Caco-2 (cell line): ENCODE results near the gene COL20A1. TPM values are rescaled to one million over a fixed set of nuclear protein-coding genes. Genes with fewer than 3 reads are reported as not detected.

Experiments used
- BruUV-seq: library from RNA; stranded (reverse); fragments of 400-500 nt; replicated peaks from 2 replicates; lab custom pipeline; 2021; lab: Mats Ljungman, UMichigan
- CTCF ChIA-PET: fragments of 300-600 bp; sonication (Branson Sonifier 250); formaldehyde crosslinking; loops from one replicate; lab custom pipeline; 2022; ENCODE audit warnings: antibody characterized with exemption; lab: Charles Lee
- POLR2A ChIA-PET: fragments of 300-600 bp; sonication (Branson Sonifier 250); formaldehyde crosslinking; loops from one replicate; lab custom pipeline; 2022; ENCODE audit warnings: antibody characterized with exemption; lab: Charles Lee
- DNase-seq, 2 experiments: peaks; one replicate each; pipeline versions ENCODE4 v3.0.0 to v3.0.0-alpha.2; 2020 to 2022
- H3K27me3 ChIP-seq: replicated peaks from 2 replicates; pipeline ENCODE4 v1.6.0; 2011; ENCODE audit warnings: low read length; ENCODE audit not compliant: control insufficient read depth, insufficient read depth
- H3K36me3 ChIP-seq: 2 replicates; pipeline ENCODE4 v1.5.1; 2011; ENCODE audit warnings: low read length; ENCODE audit not compliant: control insufficient read depth, insufficient read depth
- H3K4me1 ChIP-seq: fragments of 250-450 bp; sonication (Bioruptor Pico); 2 replicates; pipeline ENCODE4 v1.5.1; 2020; ENCODE audit warnings: mild to moderate bottlenecking
- H3K4me3 ChIP-seq: 2 replicates; pipeline ENCODE4 v1.5.1; 2011; ENCODE audit warnings: low read depth, mild to moderate bottlenecking, control low read depth, low read length
- H3K9me3 ChIP-seq: fragments of 250-450 bp; sonication (Bioruptor Pico); 2 replicates; pipeline ENCODE4 v1.5.1; 2020; ENCODE audit warnings: mild to moderate bottlenecking, moderate library complexity
- H3K27ac Mint-ChIP-seq: one replicate; pipeline ENCODE4 v1.8.0; 2022; ENCODE audit warnings: mixed read lengths; ENCODE audit not compliant: unreplicated experiment
- H3K27me3 Mint-ChIP-seq: one replicate; pipeline ENCODE4 v1.8.0; 2022; ENCODE audit warnings: mixed read lengths; ENCODE audit not compliant: insufficient read depth, unreplicated experiment
- H3K36me3 Mint-ChIP-seq: one replicate; pipeline ENCODE4 v1.8.0; 2022; ENCODE audit warnings: mild to moderate bottlenecking, mixed read lengths; ENCODE audit not compliant: insufficient read depth, unreplicated experiment
- H3K4me1 Mint-ChIP-seq: one replicate; pipeline ENCODE4 v1.8.0; 2022; ENCODE audit warnings: low read depth, mixed read lengths; ENCODE audit not compliant: unreplicated experiment
- H3K4me3 Mint-ChIP-seq: one replicate; pipeline ENCODE4 v1.8.0; 2022; ENCODE audit warnings: mild to moderate bottlenecking, moderate library complexity, mixed read lengths; ENCODE audit not compliant: unreplicated experiment
- H3K9me3 Mint-ChIP-seq: one replicate; pipeline ENCODE4 v1.8.0; 2022; ENCODE audit warnings: mixed read lengths; ENCODE audit not compliant: unreplicated experiment
- intact Hi-C: fragments of 100-400 bp; cut with micrococcal nuclease; formaldehyde crosslinking; loops from one replicate; pipeline ENCODE4 v1.10.0; 2022; ENCODE audit not compliant: unreplicated experiment
- total RNA-seq: library from RNA; stranded (reverse); gene quantifications from 2 replicates; pipeline ENCODE4 v1.2.3, GENCODE V29; 2022
- TF ChIP-seq, protein P1 (sequence below), 2 experiments: fragments of 200-600 bp in 1 of 2; IDR thresholded peaks; 1 replicate in 1 of 2; 2 replicates in 1 of 2; pipeline versions ENCODE4 v1.5.1 to v1.8.0; 2011 to 2022; ENCODE audit warnings: antibody characterized with exemption in 1 of 2, control low read depth in 1 of 2, inconsistent platforms in 1 of 2, low read depth in 1 of 2, low read length in 1 of 2, mild to moderate bottlenecking in 1 of 2, moderate library complexity in 1 of 2; ENCODE audit not compliant: insufficient read depth in 1 of 2, severe bottlenecking in 1 of 2, unreplicated experiment in 1 of 2

The COL20A1 gene
- total RNA-seq, 1 experiment from 2014 or later, result 0.27 TPM

DNA sequence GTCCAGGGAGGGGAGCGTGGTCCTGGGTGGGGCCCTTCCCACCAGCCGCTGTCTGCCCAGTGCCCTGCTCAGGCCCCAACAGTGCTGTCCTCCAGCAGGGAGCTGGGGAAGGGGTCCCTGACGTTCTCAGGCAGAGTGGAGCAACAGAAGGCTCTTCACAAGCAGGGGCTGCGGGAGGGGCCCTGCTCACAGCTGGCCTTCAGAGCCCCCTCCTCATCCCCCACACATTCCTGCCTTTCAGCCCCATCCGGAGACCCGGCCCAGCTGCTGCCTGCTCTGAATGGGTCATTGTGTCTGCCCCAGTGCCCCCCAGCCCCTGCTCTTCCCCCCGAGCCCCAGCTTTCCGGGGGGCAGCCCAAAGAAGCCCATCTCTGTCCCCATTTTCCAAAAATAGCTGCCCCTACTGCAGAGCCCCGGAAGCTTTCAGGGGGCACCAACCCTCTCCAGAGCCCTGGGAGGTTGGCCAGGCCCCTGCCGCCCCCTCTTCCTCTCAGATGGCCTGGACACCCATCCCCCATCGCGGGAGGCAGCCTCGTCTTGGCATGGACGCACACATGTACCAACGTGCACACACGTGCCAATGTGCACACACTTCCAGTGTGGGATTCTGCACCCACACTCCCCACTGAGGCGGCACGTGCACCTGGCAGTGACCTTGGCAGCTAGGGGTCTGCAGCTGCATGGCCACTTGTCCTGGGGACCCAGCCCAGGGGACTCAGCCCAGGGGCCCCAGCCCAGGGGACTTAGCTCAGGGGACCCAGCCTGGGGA, 3.7 kb downstream of the COL20A1 start:
- Histone ChIP-seq H3K4me1 (0 out of 2 replicates have a peak, but pooled peaks cover 5% of the 10 kb centered on the region), H3K27me3 (no peaks in the 10 kb centered on the region; the same call in 1 of the 2 replicates), H3K9me3 (peaks cover 21% of the 10 kb centered on the region), H3K4me3 (no peak overlapping the region), H3K36me3 (no peaks in the 10 kb centered on the region)
- ChIA-PET CTCF (interaction anchor here (0.6 to 2.8 kb wide), 6 partner anchors 12 to 85 kb away, joined by 3 to 13 read pairs (median 4); no protein-coding TSS in a partner anchor), POLR2A (interaction anchor here (0.5 to 1.3 kb wide), 2 partner anchors 24 to 224 kb away, joined by 7 to 9 read pairs; no protein-coding TSS in a partner anchor)
- intact Hi-C loops, result no loop called here
- no TSS peak for BruUV-seq
- Mint-ChIP-seq H3K27me3 (peaks cover 25% of the 10 kb centered on the region), H3K9me3 (peaks cover 10% of the 10 kb centered on the region), H3K36me3 (peaks cover 28% of the 10 kb centered on the region), H3K4me3 (no peak overlapping the region), H3K4me1 (no peaks in the 10 kb centered on the region), H3K27ac (no peak overlapping the region)
- TF ChIP-seq, protein P1, sequence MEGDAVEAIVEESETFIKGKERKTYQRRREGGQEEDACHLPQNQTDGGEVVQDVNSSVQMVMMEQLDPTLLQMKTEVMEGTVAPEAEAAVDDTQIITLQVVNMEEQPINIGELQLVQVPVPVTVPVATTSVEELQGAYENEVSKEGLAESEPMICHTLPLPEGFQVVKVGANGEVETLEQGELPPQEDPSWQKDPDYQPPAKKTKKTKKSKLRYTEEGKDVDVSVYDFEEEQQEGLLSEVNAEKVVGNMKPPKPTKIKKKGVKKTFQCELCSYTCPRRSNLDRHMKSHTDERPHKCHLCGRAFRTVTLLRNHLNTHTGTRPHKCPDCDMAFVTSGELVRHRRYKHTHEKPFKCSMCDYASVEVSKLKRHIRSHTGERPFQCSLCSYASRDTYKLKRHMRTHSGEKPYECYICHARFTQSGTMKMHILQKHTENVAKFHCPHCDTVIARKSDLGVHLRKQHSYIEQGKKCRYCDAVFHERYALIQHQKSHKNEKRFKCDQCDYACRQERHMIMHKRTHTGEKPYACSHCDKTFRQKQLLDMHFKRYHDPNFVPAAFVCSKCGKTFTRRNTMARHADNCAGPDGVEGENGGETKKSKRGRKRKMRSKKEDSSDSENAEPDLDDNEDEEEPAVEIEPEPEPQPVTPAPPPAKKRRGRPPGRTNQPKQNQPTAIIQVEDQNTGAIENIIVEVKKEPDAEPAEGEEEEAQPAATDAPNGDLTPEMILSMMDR (IDR thresholded peaks at IDR 0.05; ENCODE audit: insufficient read depth in 1 of 2, low read depth in 1 of 2, low read length in 1 of 2, severe bottlenecking in 1 of 2, unreplicated experiment in 1 of 2), result no peak
- DNase-seq, result no peak

DNA sequence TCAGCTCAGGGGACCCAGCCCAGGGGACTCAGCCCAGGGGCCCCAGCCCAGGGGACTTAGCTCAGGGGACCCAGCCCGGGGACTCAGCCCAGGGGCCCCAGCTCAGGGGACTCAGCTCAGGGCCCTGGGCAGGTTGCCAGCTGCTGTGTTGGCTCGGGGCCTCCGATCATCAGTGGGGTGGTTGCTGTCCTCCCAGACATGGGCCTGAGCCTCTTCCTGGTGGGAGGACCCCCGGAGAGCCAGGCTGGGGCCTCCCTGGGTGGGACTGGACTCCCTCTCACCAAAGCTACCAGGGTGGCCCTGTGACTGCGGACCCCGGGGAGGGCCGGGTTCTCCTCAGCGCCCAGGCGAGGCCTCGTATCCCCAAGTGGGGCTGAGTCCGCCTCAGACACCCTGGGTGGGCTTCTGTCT, 4.4 kb downstream of the COL20A1 start:
- POLR2A ChIA-PET, result interaction anchor here (0.6 to 1.3 kb wide), 2 partner anchors 12 to 224 kb away, joined by 3 to 9 read pairs; no protein-coding TSS in a partner anchor
- Mint-ChIP-seq H3K9me3 (peaks cover 14% of the 10 kb centered on the region), H3K27ac (no peak overlapping the region), H3K4me3 (no peak overlapping the region), H3K27me3 (peaks cover 30% of the 10 kb centered on the region), H3K4me1 (no peaks in the 10 kb centered on the region), H3K36me3 (peaks cover 21% of the 10 kb centered on the region)
- Histone ChIP-seq H3K9me3 (peaks cover 24% of the 10 kb centered on the region), H3K4me1 (0 out of 2 replicates have a peak, but pooled peaks cover 5% of the 10 kb centered on the region), H3K4me3 (no peak overlapping the region), H3K36me3 (no peaks in the 10 kb centered on the region), H3K27me3 (no peaks in the 10 kb centered on the region; the same call in 1 of the 2 replicates)
- TF ChIP-seq, protein P1 (IDR thresholded peaks at IDR 0.05; ENCODE audit: insufficient read depth in 1 of 2, low read depth in 1 of 2, low read length in 1 of 2, severe bottlenecking in 1 of 2, unreplicated experiment in 1 of 2), result no peak
- no peak for DNase-seq
- BruUV-seq, result no TSS peak
- CTCF ChIA-PET, result interaction anchor here (0.6 to 1.5 kb wide), 4 partner anchors 12 to 84 kb away, joined by 3 to 9 read pairs (median 4); no protein-coding TSS in a partner anchor
- intact Hi-C loops, result no loop called here

DNA sequence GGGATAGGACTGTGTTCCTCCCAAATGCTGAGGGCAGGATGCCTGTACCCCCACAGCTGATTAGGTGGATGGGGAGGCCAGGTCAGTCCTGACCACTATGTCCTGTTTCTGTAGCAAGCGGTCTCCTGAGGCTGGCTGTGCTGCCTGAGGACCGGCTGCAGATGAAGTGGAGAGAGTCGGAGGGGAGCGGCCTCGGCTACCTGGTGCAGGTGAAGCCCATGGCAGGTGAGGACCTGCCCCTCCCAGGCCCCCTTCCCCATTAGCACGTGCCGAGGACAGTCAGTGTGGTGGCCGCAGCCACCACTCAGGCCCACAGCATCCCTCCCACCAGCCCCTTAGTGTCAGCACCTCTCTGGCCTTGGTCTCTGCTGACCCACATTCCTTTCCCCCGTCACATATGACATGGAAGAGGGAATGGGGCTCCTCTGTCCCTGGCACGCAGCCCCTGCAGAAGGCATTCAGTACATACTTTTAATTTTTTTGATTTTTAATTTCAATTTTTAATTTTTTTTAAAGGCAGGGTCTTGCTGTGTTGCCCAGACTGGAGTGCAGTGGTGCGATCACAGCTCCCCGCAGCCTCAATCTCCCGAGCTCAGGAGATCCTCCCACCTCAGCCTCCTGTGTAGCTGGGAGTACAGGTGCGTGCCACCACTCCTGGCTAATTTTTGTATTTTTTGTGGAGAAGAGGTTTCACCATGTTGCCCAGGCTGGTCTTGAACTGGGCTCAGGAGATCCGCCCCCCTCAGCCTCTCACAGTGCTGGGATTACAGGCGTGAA, 5.0 kb downstream of the COL20A1 start:
- Mint-ChIP-seq H3K4me3 (no peak overlapping the region), H3K4me1 (no peaks in the 10 kb centered on the region), H3K27me3 (peaks cover 34% of the 10 kb centered on the region), H3K27ac (no peak overlapping the region), H3K9me3 (peaks cover 14% of the 10 kb centered on the region), H3K36me3 (peaks cover 18% of the 10 kb centered on the region)
- POLR2A ChIA-PET, result interaction anchor here (0.6 kb wide), 1 partner anchor 11 kb away, joined by 3 read pairs; no protein-coding TSS in a partner anchor
- no peak for DNase-seq
- Histone ChIP-seq H3K27me3 (no peaks in the 10 kb centered on the region; the same call in 1 of the 2 replicates), H3K9me3 (peaks cover 24% of the 10 kb centered on the region), H3K4me3 (no peak overlapping the region), H3K4me1 (0 out of 2 replicates have a peak, but pooled peaks cover 5% of the 10 kb centered on the region), H3K36me3 (no peaks in the 10 kb centered on the region)
- BruUV-seq, result no TSS peak
- TF ChIP-seq, protein P1 (IDR thresholded peaks at IDR 0.05; ENCODE audit: insufficient read depth in 1 of 2, low read depth in 1 of 2, low read length in 1 of 2, severe bottlenecking in 1 of 2, unreplicated experiment in 1 of 2), result no peak
- CTCF ChIA-PET, result interaction anchor here (1.0 kb wide), 1 partner anchor 84 kb away, joined by 4 read pairs; no protein-coding TSS in a partner anchor
- intact Hi-C loops, result no loop called here
